Spleen (tissue), 7 donors: ENCODE data around the gene LRRC55.

ENCODE experiments used
- POLR2A ChIP-seq, 3 donors: fragments of 450-650 bp; IDR thresholded peaks; one replicate each; pipeline ENCODE4 v1.5.1; 2017; ENCODE audit warnings: antibody characterized with exemption in 3 of 3, mild to moderate bottlenecking in 1 of 3
- POLR2AphosphoS5 ChIP-seq, 3 donors: sonication (generic); formaldehyde crosslinking; IDR thresholded peaks; one replicate each; pipeline ENCODE4 v1.5.1; 2017; ENCODE audit warnings: antibody characterized with exemption in 3 of 3
- TF ChIP-seq, protein P1 (sequence below), 11 experiments: fragments of 200-600 bp in 7 of 11; fragments of 450-650 bp in 4 of 11; sonication (generic) in 4 of 11; IDR thresholded peaks in 8 of 11; conservative IDR thresholded peaks in 3 of 11; 1 replicate in 7 of 11; 2 replicates in 4 of 11; pipeline versions ENCODE4 v1.4.0 to v1.8.0; 2016 to 2021; ENCODE audit warnings: antibody characterized with exemption in 11 of 11, inconsistent platforms in 4 of 11, mild to moderate bottlenecking in 1 of 11
- donor health status: DM: no; HTN: no; CAD: no; lungs with moderate emphysema.
- donor health status: DM: no; HTN: no; CAD: no.
- donor health status: DM: no; HTN: no; CAD: no.

DNA sequence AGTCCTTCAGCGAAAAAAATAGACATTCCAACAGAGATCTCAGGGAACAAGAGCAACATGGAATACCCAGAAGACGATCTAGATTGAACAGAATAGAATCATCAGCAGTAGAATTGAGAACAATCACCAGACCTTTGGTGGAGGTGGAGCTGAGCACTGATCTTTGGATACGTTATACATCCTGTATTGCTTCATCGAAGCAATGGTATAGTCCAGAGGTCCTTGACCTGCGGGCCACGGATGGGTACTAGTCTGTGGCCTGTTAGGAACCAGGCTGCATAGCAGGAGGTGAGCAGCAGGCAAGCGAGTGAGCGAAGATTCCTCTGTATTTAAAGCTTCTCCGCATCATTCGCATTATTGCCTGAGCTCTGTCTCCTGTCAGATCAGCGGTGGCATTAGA lies 17.6 kb downstream of the LRRC55 start:
- TF ChIP-seq, protein P1, sequence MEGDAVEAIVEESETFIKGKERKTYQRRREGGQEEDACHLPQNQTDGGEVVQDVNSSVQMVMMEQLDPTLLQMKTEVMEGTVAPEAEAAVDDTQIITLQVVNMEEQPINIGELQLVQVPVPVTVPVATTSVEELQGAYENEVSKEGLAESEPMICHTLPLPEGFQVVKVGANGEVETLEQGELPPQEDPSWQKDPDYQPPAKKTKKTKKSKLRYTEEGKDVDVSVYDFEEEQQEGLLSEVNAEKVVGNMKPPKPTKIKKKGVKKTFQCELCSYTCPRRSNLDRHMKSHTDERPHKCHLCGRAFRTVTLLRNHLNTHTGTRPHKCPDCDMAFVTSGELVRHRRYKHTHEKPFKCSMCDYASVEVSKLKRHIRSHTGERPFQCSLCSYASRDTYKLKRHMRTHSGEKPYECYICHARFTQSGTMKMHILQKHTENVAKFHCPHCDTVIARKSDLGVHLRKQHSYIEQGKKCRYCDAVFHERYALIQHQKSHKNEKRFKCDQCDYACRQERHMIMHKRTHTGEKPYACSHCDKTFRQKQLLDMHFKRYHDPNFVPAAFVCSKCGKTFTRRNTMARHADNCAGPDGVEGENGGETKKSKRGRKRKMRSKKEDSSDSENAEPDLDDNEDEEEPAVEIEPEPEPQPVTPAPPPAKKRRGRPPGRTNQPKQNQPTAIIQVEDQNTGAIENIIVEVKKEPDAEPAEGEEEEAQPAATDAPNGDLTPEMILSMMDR (IDR thresholded peaks at IDR 0.05 in 8 of 11, conservative IDR thresholded peaks at IDR 0.05 in 3 of 11), result no peak
- TF ChIP-seq POLR2A (IDR thresholded peaks at IDR 0.05), result no peak
- no peak for TF ChIP-seq POLR2AphosphoS5 (IDR thresholded peaks at IDR 0.05)
